HG03103 (cell line): ENCODE results near the gene PRSS27.

Source experiments
- ATAC-seq: cut with Tn5 transposase; IDR thresholded peaks from one replicate; pipeline ENCODE4 v1.9.1; 2021; ENCODE audit warnings: low read depth; ENCODE audit not compliant: unreplicated experiment

The PRSS27 gene

GRCh38 chr16:2711370-2712062, 8.5 kb downstream of the PRSS27 start:
- no peak for ATAC-seq

DNA sequence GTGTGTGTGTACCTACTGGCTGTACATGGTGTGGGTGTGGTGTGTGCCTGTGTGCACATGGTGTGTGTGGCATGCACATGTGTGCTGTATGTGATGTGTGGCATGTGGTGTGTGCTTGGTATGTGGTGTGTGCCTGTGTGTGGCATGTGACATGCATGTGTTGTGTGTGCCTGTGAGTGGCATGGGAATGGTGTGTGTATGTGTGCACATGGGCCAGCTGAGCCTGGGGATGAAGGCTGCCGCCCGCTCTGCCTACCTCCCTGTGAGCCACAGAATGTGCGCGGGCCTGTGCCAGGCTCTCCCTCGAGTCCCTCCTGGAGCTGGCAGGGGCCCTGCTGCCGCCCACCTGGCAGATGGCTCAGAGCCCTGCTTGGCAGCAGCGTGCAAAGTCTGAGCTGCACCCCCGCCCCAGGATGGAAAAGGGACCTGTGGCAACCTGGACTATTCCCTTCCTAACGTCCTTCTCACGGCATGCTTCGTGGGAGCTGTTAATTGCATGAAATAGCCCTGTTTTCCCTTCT, 9.3 kb downstream of the PRSS27 start:
- ATAC-seq = no peak

DNA sequence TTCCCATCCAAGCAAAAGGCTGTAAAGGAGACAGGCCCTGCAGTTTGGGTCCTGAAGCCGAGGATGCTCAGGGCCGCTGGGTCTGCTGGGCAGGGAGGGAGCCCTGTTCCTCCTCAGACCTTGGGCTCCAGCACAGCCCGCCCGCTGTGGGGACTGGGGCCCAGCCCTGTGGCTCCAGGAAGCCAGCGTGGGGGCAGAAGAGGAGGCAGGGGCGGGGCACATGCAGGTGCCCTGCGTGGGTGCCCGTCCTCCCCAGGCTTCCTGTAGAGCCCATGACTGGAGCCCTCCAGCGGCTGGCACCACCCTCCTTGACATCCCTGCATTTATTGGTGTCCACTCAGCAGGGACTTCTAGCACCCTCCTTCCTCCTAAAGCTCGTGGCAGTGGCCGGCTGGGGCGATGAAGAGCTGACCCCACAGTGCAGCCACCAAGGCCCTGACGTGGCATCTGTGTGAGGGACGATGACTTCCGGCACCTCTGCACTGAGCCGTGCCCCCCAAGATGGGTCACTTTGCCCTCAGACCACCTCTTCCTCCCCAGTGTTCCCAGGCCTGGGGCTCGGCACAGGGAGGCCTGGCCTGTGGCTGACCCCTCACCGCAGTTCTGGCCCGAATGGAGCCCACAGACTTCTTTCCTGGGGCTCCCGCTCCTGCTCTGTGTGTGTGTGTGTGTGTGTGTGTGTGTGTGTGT, 9.9 kb downstream of the PRSS27 start:
- no peak for ATAC-seq

- ATAC-seq = no peak
Observed at GRCh38 chr16:2709588-2709984, 10.4 kb downstream of the PRSS27 start.

GRCh38 chr16:2708955-2709587, 11.0 kb downstream of the PRSS27 start:
- ATAC-seq = no peak

GRCh38 chr16:2708290-2708639, 11.8 kb downstream of the PRSS27 start:
- ATAC-seq = no peak

DNA sequence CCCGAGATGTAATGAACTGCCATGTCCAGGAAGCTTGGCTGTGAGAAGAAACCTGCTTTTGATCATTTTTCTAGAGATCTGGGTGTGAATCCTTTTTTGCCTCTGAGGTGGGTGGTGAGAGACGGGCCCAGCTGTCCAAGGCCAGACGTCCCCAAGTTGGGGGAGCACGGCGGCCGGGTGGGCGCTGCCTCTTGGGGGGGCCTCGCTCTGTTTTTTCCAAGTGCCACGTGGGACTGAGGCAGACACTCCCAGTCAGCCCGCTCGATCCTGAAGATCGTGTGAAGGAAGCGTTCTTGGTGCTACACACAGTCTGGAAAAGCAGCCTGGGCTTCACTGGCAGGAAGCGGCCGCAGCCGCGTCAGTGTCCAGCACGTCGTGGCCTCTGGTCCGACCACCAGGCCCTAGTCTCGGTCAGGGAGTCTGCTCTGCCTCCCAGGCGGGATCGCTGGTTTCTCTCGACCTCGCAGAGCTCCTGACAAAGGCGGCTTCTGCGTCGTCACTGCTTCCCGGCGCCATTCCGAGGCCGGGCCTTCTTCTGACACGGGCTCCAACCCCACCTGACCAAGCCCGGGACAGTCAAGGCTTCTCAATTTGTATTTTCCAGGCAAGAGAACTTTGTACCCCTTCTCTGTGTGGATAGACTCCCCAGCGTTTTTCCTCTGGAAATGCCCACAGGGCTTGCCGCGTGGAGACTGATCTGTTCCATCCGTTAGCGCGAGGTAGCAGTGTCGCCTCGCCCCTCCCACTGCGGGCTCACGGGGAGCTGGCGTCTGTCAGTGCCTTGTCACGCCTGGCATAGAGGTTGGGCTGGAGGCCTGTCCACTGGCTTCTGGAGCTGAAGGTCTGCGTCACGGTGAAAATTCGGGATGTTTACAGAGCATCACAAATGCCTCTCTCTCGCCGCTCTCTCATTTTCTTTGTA, 12.4 kb downstream of the PRSS27 start:
- no peak for ATAC-seq

- ATAC-seq = no peak
Observed at GRCh38 chr16:2706611-2707311, 13.3 kb downstream of the PRSS27 start.

- ATAC-seq = no peak
Observed at GRCh38 chr16:2706085-2706484, 13.9 kb downstream of the PRSS27 start.

- no peak for ATAC-seq
Observed at GRCh38 chr16:2705351-2705750, 14.7 kb downstream of the PRSS27 start.

- ATAC-seq = no peak
Observed at GRCh38 chr16:2704983-2705275, 15.1 kb downstream of the PRSS27 start.

DNA sequence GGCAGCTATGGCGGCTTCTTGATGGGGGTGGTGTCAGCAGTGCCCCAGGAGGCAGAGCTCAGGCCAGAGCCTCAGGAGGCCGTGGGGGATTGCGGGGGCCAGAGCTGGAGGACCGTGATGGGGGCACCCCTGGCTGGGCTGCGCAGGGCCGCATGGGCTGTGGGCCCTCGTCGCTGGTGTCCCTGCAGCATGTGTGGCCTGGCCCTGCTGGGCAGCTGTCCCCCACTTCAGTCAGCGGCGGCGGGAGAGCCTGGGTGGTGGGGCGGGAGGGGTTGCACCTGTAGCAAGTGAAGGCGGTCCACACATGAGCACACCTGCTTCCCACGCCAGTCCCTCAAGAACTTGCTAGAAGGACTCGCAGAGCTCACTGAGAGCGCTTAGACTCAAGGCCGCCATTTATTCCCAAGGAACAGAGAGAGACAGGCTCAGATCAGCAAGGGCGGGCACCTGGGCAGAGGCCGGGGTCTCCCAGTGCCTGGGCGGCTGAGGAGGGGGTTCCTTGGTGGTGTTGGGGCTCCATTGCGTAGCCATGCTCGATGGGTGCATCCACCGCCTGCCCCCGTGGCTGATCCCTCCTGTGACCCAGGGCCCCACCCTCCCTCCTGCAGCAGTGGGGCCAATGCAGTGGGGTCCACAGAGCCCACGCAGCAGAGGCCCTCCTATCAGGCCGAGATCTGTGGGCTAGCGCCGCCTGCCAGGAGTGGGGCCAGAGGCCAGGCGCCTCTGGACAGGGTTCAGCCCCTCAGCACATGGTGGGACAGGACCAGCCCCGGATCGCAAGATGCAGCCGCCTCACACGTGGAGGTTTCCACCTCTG, 15.7 kb downstream of the PRSS27 start:
- no peak for ATAC-seq

GRCh38 chr16:2702871-2703745, 16.9 kb downstream of the PRSS27 start:
- ATAC-seq = no peak

GRCh38 chr16:2702438-2702825, 17.6 kb downstream of the PRSS27 start:
- ATAC-seq = no peak

- no peak for ATAC-seq
Observed at GRCh38 chr16:2701713-2702437, 18.1 kb downstream of the PRSS27 start.

DNA sequence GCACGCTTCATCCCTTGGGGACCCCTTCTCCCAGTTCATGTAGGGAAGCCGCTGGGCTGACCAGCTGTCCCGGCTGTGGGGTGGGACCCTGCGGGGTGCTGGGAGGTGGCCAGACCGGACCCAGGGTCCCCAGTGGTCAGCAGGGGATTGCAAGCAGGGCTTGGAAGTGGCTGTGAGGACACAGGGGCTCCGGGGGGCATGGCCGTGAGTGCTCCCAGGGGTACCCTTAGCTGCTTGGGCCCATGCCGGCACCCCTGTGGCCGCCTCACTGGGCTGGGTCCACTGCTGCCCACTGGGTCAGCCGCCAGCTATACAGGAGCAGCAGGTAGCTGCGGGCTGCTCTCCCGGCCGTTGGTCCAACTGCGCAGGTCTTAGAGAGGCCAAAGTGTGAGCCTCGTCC, 18.8 kb downstream of the PRSS27 start:
- ATAC-seq = no peak

DNA sequence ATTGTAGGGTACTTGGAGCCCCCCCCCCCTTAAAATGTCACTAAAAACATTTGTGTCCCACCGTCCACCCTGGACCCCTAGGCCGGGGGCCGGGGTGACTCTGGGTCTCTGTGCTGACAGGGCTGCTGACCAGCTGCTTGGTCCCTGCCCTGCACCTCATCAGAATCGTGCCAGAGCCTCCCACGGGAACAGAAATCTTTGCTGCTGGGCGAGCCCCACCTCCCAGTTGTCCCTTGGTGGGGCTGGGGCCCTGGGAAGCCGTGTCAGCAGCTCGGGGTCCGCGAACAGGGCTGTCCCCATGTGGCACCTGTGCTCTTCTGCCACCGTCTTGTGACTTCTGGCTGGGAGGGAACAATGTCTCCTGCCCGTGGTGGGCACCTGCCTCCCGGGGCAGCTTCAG, 19.2 kb downstream of the PRSS27 start:
- no peak for ATAC-seq
